ENCODE measurements around the gene GRIP2.

DNA sequence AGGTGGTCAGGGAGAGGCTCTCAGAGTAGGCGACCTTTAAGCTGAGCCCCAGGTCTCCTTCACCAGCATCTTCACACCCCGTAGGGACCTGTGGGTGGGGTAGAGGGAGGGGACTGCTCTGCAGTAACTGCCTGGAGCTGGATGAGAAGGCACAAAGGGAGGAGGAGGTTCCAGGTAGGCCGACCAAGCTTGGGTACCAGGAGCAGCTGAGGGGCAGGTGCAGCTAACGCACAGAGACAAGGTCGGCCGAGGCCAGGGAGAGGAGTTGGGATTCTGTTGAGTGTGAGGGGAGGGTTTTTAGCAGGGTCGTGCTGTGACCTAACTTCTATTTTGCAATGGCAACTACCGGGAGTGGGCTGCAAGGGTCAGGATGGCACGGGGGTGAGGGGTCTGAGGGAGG is 5.9 kb upstream of the GRIP2 start:
- TF ChIP-seq, protein P1, sequence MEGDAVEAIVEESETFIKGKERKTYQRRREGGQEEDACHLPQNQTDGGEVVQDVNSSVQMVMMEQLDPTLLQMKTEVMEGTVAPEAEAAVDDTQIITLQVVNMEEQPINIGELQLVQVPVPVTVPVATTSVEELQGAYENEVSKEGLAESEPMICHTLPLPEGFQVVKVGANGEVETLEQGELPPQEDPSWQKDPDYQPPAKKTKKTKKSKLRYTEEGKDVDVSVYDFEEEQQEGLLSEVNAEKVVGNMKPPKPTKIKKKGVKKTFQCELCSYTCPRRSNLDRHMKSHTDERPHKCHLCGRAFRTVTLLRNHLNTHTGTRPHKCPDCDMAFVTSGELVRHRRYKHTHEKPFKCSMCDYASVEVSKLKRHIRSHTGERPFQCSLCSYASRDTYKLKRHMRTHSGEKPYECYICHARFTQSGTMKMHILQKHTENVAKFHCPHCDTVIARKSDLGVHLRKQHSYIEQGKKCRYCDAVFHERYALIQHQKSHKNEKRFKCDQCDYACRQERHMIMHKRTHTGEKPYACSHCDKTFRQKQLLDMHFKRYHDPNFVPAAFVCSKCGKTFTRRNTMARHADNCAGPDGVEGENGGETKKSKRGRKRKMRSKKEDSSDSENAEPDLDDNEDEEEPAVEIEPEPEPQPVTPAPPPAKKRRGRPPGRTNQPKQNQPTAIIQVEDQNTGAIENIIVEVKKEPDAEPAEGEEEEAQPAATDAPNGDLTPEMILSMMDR (IDR thresholded peaks at IDR 0.05; ENCODE audit: low read depth, low read length): no peak
- TF ChIP-seq, protein P2, sequence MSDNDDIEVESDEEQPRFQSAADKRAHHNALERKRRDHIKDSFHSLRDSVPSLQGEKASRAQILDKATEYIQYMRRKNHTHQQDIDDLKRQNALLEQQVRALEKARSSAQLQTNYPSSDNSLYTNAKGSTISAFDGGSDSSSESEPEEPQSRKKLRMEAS (IDR thresholded peaks at IDR 0.05; ENCODE audit: low read depth, low read length): no peak
